Gastroesophageal sphincter (tissue), 4 donors: ENCODE data around the gene SPATS2L. TPM values are rescaled to one million over a fixed set of nuclear protein-coding genes. Genes with fewer than 3 reads are reported as not detected.

Experiments used
- ATAC-seq: fragments of 150-250 bp; one replicate; pipeline ENCODE4 v1.9.1; 2016; ENCODE audit warnings: mild to moderate bottlenecking, moderate library complexity
- H3K27ac ChIP-seq, 4 donors: fragments of 200-600 bp; sonication (generic) in 3 of 4; 1 replicate in 3 of 4; 2 replicates in 1 of 4; pipeline ENCODE4 v1.5.1; 2016 to 2019
- H3K27me3 ChIP-seq: fragments of 200-600 bp; sonication (generic); one replicate; pipeline ENCODE4 v1.5.1; 2019
- H3K36me3 ChIP-seq, 2 donors: fragments of 200-600 bp; sonication (generic); one replicate each; pipeline ENCODE4 v1.5.1; 2019; ENCODE audit warnings: control low read depth in 1 of 2
- H3K4me1 ChIP-seq, 3 donors: fragments of 200-600 bp; sonication (generic); 1 replicate in 2 of 3; 2 replicates in 1 of 3; pipeline ENCODE4 v1.5.1; 2016 to 2019; ENCODE audit warnings: control low read depth in 2 of 3
- H3K4me3 ChIP-seq, 2 donors: fragments of 200-600 bp; sonication (generic); one replicate each; pipeline ENCODE4 v1.5.1; 2019; ENCODE audit warnings: mild to moderate bottlenecking in 1 of 2, moderate library complexity in 1 of 2
- H3K9me3 ChIP-seq, 3 donors: fragments of 200-600 bp; sonication (generic); one replicate each; pipeline ENCODE4 v1.5.1; 2017 to 2019; ENCODE audit warnings: control low read depth in 2 of 3
- EP300 ChIP-seq: sonication (generic); formaldehyde crosslinking; IDR thresholded peaks from one replicate; pipeline ENCODE4 v1.6.1; 2017; ENCODE audit warnings: antibody characterized with exemption, mild to moderate bottlenecking
- POLR2A ChIP-seq, 2 donors: fragments of 450-650 bp; IDR thresholded peaks; one replicate each; pipeline ENCODE4 v1.6.1; 2017; ENCODE audit warnings: antibody characterized with exemption in 2 of 2, mild to moderate bottlenecking in 2 of 2, moderate library complexity in 1 of 2
- POLR2AphosphoS5 ChIP-seq: sonication (generic); formaldehyde crosslinking; IDR thresholded peaks from one replicate; pipeline ENCODE4 v1.6.1; 2017; ENCODE audit warnings: antibody characterized with exemption
- WGBS, 2 donors: methylation state at CpG; one replicate each; pipeline ENCODE4 v1.1.5; 2018; ENCODE audit warnings: low coverage in 1 of 2; 5-methylcytosine and 5-hydroxymethylcytosine counted together
- total RNA-seq, 4 donors: library from RNA; depleted of rRNA; stranded (reverse); fragments of >200 nt; gene quantifications; one replicate each; pipeline ENCODE4 v1.1.0, GENCODE V29; 2016
- TF ChIP-seq, protein P1 (sequence below), 4 experiments: fragments of 200-600 bp in 2 of 4; fragments of 450-650 bp in 2 of 4; sonication (generic) in 1 of 4; IDR thresholded peaks; one replicate each; pipeline ENCODE4 v1.5.1; 2017 to 2019; ENCODE audit warnings: antibody characterized with exemption in 4 of 4, mild to moderate bottlenecking in 2 of 4, moderate library complexity in 2 of 4

Gene SPATS2L
- total RNA-seq, 4 donors from 2014 or later = 50.6 to 120 (median 91.5) TPM

GRCh38 chr2:200288670-200289429, 17.6 kb upstream of the SPATS2L start:
- H3K4me3 ChIP-seq = no peak overlapping the region
- no peaks in the 10 kb centered on the region for H3K9me3 ChIP-seq
- no peaks in the 10 kb centered on the region for H3K4me1 ChIP-seq
- H3K27ac ChIP-seq = no peak overlapping the region
- H3K27me3 ChIP-seq = no peaks in the 10 kb centered on the region
- ATAC-seq = no peak
- WGBS, 2 donors = 76 to 89% methylated on average over 5 of the region's 5 CpGs
- no peaks in the 10 kb centered on the region for H3K36me3 ChIP-seq
- TF ChIP-seq EP300 (no peak), POLR2A (IDR thresholded peaks at IDR 0.05) (no peak), POLR2AphosphoS5 (no peak)
- TF ChIP-seq, protein P1, sequence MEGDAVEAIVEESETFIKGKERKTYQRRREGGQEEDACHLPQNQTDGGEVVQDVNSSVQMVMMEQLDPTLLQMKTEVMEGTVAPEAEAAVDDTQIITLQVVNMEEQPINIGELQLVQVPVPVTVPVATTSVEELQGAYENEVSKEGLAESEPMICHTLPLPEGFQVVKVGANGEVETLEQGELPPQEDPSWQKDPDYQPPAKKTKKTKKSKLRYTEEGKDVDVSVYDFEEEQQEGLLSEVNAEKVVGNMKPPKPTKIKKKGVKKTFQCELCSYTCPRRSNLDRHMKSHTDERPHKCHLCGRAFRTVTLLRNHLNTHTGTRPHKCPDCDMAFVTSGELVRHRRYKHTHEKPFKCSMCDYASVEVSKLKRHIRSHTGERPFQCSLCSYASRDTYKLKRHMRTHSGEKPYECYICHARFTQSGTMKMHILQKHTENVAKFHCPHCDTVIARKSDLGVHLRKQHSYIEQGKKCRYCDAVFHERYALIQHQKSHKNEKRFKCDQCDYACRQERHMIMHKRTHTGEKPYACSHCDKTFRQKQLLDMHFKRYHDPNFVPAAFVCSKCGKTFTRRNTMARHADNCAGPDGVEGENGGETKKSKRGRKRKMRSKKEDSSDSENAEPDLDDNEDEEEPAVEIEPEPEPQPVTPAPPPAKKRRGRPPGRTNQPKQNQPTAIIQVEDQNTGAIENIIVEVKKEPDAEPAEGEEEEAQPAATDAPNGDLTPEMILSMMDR (IDR thresholded peaks at IDR 0.05) = no peak

GRCh38 chr2:200296118-200296517, 10.4 kb upstream of the SPATS2L start:
- H3K27ac ChIP-seq = no peak overlapping the region
- WGBS, 2 donors = 75 to 100% methylated on average over 1 of the region's 1 CpG
- no peak for ATAC-seq
- no peaks in the 10 kb centered on the region for H3K27me3 ChIP-seq
- TF ChIP-seq POLR2A (IDR thresholded peaks at IDR 0.05) = no peak
- TF ChIP-seq POLR2AphosphoS5 = no peak
- TF ChIP-seq, protein P1 (IDR thresholded peaks at IDR 0.05) = no peak
- no peak for TF ChIP-seq EP300
- no peaks in the 10 kb centered on the region for H3K36me3 ChIP-seq
- H3K4me3 ChIP-seq = no peak overlapping the region
- H3K9me3 ChIP-seq = no peaks in the 10 kb centered on the region
- no peaks in the 10 kb centered on the region for H3K4me1 ChIP-seq

DNA sequence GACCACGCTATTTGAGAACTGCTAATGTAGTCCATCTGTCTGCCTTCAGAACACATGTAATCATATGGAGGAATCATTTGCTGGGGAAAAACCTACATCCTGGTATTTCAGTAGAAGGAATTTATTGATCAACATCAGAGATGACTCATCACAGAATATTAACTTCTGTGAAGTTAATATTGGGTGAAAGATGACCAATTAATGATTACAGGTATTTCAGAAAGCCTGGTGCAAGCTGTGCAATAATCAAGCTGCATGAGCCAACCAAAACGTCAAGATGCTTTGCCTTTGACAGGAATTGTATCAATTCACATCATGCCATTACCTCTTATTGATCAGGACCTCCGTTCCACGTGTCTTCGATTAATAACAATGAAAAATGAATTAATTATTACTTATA, 9.4 kb upstream of the SPATS2L start:
- no peak for ATAC-seq
- WGBS, 2 donors = 80 to 94% methylated on average over 5 of the region's 5 CpGs
- H3K27ac ChIP-seq = no peak overlapping the region
- no peaks in the 10 kb centered on the region for H3K27me3 ChIP-seq
- no peaks in the 10 kb centered on the region for H3K4me1 ChIP-seq
- H3K4me3 ChIP-seq = no peak overlapping the region
- H3K9me3 ChIP-seq = no peaks in the 10 kb centered on the region
- H3K36me3 ChIP-seq = no peaks in the 10 kb centered on the region
- no peak for TF ChIP-seq POLR2A (IDR thresholded peaks at IDR 0.05)

- H3K36me3 ChIP-seq = no peaks in the 10 kb centered on the region
- no peak overlapping the region for H3K4me3 ChIP-seq
- no peak overlapping the region for H3K27ac ChIP-seq
- ATAC-seq = no peak
- H3K27me3 ChIP-seq = no peaks in the 10 kb centered on the region
- H3K4me1 ChIP-seq = no peaks in the 10 kb centered on the region
- WGBS, 2 donors = 76 to 84% methylated on average over 4 to 5 of the region's 5 CpGs
- no peaks in the 10 kb centered on the region for H3K9me3 ChIP-seq
- TF ChIP-seq EP300 (no peak), POLR2A (IDR thresholded peaks at IDR 0.05) (no peak), POLR2AphosphoS5 (no peak)
- TF ChIP-seq, protein P1 (IDR thresholded peaks at IDR 0.05) = no peak
Observed at GRCh38 chr2:200297989-200298388, 8.5 kb upstream of the SPATS2L start.

DNA sequence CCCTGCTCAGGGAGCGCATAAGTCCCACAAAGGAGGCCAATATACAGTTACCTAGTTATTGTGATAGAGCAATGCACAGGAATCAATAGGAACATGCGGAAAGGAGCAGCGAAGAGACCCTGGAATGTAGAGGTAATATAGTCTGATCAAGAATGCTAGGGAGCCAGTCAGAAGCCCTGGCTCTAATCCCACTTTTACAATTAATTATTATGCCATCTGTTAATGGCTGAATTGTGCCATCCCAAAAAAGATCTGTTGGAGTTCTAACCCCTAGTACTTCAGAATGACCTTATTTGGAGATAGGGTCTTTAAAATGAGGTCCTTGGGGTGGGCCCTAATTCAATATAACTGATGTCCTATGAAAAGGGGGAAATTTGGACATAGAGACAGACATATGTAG, 7.7 kb upstream of the SPATS2L start:
- TF ChIP-seq EP300 (no peak), POLR2A (IDR thresholded peaks at IDR 0.05) (no peak), POLR2AphosphoS5 (no peak)
- TF ChIP-seq, protein P1 (IDR thresholded peaks at IDR 0.05) = no peak
- Histone ChIP-seq H3K4me3 (no peak overlapping the region), H3K27ac (no peak overlapping the region), H3K27me3 (no peaks in the 10 kb centered on the region), H3K36me3 (no peaks in the 10 kb centered on the region), H3K4me1 (no peaks in the 10 kb centered on the region), H3K9me3 (no peaks in the 10 kb centered on the region)
- no peak for ATAC-seq
- 93 to 100% methylated on average over 3 of the region's 3 CpGs for WGBS, 2 donors
